Activated CD4-positive, alpha-beta T cell treated with anti-CD3 and anti-CD28 coated beads, Interleukin-2, amount 50 U/mL, for 48 hours (primary cell): Measurements from ENCODE around the gene ZNF740.
"Not testable (repeated sequence)": the region's sequence is repeated elsewhere in the genome, so short reads cannot be mapped to it uniquely, and the experiment has no call there.

Source experiments
- DNase-seq, 2 experiments: peaks; one replicate each; pipeline ENCODE4 v3.0.0-alpha.2; 2020

Gene ZNF740

DNA sequence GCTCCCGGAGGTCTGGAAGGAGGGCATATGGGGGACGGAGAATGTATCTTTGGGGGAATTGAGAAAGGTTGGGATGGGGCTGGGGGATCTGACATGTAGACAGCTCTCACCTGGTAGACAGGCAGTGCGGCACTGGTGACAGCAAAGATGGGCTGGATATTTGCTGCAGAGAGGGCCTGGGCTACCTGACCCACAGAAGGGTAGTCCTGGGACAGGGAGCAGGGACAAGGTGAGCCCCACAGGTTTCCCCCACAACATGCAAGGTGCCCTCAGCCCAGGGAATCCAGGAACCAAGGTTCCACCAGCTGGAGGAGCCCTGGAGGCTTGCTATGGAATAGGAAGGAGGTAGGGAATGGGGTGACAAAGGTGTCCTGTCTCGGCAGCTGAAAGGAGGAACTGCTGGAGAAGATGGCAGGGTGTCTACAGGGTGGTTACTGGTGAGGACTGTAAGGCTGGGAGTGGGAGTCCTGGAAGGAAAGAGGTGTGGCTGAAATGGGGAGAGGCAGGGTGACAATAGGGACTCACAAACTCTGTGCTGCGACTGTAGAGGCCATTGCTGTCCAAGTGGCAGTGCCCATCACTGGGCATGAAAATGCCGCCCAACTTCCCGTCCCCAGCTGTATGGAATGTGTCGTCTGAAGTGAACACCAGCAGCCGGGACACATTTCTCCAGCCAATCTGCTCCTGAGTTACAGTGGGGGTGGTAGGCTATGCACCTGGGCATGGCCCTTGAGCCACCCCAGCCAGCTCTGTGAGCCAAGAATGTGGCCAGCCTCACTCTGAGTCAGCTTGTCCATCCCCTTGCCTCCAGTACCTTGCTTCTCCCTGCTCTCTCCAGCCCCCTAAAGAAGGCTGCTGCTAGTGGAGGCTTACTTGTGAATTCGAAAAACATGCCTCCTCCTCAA lies 15.2 kb downstream of the ZNF740 start:
- DNase-seq, result no peak

GRCh38 chr12:53196486-53196885 lies 16.0 kb downstream of the ZNF740 start:
- no peak for DNase-seq

DNA sequence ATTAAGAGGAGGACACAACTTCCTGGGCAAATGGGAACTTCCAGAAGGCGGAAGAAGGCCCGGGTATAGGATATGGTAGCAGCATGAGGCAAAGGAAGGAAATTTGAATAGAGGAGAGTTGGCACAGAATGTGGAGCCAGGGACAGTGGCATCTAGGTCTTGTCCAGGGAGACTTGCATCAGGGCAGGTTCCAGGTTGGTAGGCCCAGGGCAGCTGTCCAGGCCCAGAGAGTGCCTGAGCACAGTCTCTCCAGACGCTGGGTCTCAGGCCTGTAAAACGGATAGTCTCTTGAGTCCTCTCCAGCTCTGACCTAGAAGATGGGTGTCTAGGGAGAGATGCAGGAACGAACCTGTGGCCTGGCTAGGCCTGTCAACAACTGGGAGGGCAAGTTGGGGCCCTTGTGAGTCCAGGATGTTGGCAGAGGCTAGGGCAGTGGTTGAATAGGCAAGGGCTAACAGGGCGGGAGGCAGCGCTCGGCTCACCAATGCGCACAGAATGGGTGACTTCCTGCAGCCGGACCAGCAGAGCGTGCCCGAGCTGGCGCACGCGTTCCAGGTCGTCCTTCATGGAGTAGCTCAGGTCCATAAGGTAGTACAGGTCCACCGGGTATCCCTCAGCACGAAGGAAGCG lies 16.6 kb downstream of the ZNF740 start:
- no peak for DNase-seq

- DNase-seq, result no peak
Observed at GRCh38 chr12:53198486-53199110, 18.1 kb downstream of the ZNF740 start.

DNA sequence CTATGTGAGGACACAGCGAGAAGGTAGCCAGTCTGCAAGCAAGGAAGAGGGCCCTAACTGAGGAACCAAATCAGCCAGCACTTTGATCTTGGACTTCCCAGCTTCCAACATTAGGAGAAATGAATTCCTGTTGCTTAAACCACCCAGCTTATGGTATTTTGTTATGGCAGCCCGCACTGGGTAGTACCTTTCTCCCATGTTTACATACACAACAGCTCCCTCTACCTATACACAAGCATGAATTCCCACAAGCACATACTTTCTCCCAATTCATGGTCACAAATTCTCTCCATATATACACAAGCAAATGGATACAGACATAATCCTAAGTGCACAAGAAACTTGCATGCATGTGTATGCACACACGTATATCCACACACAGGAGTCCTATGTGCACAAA lies 19.2 kb downstream of the ZNF740 start:
- no peak for DNase-seq

DNA sequence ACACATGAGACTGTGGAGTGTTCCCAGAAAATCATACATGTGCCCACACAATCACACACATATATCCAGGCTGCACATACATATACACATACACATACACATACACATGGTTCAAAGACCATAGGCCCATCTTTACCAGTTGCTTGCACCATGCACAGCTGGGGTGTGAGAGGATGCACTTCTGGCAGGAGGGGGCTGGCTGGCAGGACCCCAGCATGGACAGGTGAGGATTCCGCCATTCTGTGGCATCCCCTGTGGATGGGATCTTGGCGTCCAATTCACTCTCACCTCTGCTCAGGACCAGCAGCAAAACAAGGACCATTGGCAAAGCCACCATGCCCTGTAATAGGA lies 19.6 kb downstream of the ZNF740 start:
- no peak for DNase-seq

DNA sequence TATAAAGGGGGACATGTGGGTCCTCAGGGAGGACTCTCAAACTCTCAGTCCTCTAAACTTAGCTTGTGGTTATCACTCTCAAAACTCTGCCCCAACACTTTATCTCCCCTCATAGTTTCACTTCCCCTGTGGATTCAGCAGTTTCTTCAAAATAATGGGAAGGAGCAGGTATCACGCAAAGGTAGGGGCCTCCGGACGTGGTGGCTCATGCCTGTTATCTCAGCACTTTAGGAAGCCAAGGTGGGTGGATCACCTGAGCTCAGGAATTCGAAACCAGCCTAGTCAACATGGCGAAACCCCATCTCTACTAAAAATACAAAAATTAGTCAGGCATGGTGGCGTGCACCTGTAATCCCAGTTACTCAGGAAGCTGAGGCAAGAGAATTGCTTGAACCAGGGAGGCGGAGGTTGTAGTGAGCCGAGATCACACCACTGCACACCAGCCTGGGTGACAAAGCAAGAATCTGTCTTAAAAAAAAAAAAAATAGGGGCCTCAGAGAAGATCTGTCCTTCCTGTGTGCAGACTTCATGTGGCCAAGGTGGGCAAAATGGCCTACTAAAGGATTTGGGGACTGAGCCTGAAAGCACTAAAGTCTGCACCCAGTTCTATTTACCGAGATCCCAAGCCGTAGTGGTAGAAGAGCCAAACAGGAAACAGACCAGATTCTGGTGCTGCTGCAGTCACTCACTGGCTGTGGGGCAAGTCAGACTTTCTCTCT lies 20.1 kb downstream of the ZNF740 start:
- peak; percentile 41 to 59 for DNase-seq

DNA sequence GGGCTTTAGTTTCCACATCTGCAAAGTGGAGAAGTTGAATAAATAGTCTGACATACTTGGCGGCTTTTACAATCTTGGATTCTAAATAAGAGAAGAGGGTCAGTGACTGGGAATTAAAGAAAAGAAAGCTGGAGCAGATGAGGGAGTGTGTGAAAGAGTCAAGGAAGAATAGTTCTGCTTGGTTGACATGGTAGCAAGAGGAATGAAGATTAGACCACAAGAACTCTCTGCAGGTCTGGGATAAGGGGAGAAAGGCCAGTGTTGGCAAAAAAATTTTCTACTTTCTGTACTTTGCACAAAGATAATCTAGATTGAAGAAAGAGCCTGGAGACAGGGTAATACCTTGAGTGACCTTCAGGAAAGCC lies 20.6 kb downstream of the ZNF740 start:
- no peak for DNase-seq

- DNase-seq, result no peak
Observed at GRCh38 chr12:53201639-53202038, 21.1 kb downstream of the ZNF740 start.

- DNase-seq, result not testable (repeated sequence)
Observed at GRCh38 chr12:53202316-53202715, 21.8 kb downstream of the ZNF740 start.

- no peak for DNase-seq
Observed at GRCh38 chr12:53204351-53204750, 23.8 kb downstream of the ZNF740 start.

- peak; percentile 82 to 86 for DNase-seq
Observed at GRCh38 chr12:53205747-53206419, 25.4 kb downstream of the ZNF740 start.

- DNase-seq, result peak; percentile 59 to 70
Observed at GRCh38 chr12:53207042-53207441, 26.5 kb downstream of the ZNF740 start, which contains the start of gene ITGB7. Gene ITGB7, minus strand, starts transcription at chr12:53207251. Its CDS starts 6,808 bp downstream, at chr12:53200443.

DNA sequence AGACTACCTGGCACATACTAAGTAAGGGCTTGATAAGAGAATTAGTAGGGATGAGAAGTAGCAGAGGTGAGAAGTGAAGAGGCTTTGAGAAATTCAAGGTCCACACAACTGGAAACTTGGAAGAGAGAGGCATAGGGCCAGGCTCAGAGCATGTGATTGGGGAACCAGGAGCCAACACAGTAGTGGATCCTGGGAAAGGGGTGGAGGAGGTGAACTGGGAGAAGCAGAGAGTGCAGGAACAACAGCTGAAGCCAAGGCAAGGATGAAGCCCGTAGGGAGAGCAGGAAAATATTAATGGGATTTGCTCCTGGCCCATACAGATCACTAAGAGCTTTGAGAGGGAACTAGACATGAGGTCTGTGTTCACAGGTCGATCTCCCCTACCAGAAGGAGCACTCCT lies 27.9 kb downstream of the ZNF740 start:
- no peak for DNase-seq

DNA sequence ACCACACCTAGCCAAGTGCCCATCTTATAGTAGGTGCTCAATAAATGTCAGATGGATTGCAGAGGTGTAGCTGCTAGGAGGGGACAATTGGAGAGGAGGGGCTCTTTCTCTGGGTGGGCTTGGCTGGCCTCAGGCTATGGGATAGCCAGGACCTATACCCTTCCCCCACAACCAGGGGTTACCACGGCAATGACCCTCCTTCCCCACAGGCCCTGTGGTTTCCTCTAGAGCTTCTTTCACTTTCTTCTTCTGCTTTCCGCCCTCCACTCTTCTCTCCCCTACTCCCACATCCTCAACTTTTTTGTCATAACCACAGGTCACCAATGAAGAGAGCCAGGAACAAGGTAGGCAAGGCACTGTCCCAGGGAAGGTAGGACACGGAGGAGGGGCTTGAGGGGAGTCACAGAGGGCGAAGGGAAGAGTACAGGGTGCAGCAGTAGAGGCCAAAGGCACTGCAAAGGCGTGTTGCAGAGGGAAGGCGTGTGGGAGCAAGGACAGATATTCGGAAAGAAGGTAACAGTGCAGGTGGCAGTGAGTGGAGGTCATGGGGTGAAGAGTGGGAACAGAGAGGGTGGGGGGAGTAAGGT lies 28.4 kb downstream of the ZNF740 start:
- no peak for DNase-seq

GRCh38 chr12:53210843-53211242 lies 30.3 kb downstream of the ZNF740 start:
- no peak for DNase-seq

DNA sequence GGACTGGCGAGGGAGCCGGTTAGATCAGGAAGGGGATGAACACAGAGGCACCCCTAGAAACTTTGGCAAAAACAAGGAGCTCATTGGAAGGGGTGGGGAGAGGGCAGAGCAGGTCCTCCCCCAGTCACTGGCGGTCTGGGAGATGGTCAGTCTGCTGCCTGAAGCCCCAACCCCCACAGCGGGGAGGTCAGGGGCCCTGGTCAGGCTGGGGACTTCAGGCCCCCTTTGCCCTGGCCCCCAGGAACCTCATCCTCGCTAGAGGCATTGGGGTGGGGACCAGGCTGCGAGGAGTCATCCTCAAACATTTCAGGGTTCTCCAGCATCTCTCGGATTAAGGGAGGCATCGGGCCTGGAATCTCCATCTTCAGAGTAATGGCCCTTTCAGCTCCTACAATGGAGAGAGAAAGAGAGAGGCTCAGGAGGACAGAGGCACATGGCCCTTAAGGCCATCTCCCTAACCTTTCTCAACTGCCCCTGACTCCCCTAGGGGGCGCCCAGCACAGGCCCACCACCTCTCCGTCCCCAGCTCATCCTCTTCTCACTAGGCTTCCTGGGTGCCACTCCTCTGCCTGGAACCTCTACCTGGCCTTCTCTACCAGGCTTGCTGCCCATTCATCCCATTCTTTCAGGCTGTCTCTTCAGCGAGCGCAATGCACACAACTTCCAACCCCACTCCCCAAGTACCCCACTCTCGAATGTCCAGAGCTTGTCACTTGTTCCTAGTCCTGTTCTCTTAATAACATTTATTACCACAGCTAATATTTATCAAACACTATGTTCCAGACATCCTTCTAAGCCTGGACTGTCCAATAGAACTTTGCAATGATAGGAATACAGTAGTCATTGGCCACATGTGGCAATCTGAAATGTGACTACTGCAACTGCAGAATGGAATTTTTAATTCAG lies 31.2 kb downstream of the ZNF740 start:
- no peak for DNase-seq

GRCh38 chr12:53212931-53213330 lies 32.4 kb downstream of the ZNF740 start:
- no peak for DNase-seq

- DNase-seq, result peak; percentile 89
Observed at GRCh38 chr12:53213348-53213747, 32.8 kb downstream of the ZNF740 start.

DNA sequence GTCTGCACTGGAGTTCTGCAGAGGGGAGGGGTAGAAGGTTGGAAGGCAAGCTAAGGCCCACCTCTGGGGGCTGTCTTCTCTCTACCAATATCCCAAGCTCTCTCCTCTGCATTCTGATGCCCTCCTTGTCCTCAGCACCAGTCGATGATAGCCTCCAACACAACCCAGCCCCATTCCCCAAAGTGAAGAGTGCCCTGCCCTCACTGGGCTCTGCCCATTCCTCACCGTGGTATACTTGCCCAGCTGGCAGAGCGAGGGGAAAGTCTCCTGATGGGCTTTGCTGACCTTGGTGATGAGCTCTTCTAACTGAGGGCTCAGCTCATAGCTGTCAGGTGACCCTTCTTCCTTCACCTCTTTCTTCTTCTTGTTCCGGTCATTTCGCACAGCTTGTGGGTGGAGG lies 33.7 kb downstream of the ZNF740 start:
- DNase-seq, result no peak
